Measurements from ENCODE around the gene SLC10A3.

GRCh38 chrX:154539077-154539476, 48.6 kb upstream of the SLC10A3 start:
- TF ChIP-seq TSHZ1 (tag by site-specific recombination; IDR thresholded peaks at IDR 0.05; ENCODE audit: borderline replicate concordance) (no peak), CTCF (tag by site-specific recombination; IDR thresholded peaks at IDR 0.05) (no peak)

Measured in HEK293 (cell line).